WERI-Rb-1 (cell line): ENCODE data around the gene APOE.
"Not testable (repeated sequence)": the region's sequence is repeated elsewhere in the genome, so short reads cannot be mapped to it uniquely, and the experiment has no call there.

Experiments
- DNase-seq: peaks from one replicate; pipeline ENCODE4 v3.0.0-alpha.2; 2020
- H3K27ac ChIP-seq: fragments of 250-450 bp; sonication (Bioruptor Pico); 2 replicates; pipeline ENCODE4 v1.5.1; 2020; ENCODE audit warnings: mild to moderate bottlenecking, moderate library complexity
- H3K27me3 ChIP-seq: fragments of 250-450 bp; sonication (Bioruptor Pico); 2 replicates; pipeline ENCODE4 v1.5.1; 2021; ENCODE audit warnings: mild to moderate bottlenecking, low read depth, moderate library complexity; ENCODE audit not compliant: insufficient read depth, severe bottlenecking
- H3K36me3 ChIP-seq: fragments of 250-450 bp; sonication (Bioruptor Pico); 2 replicates; pipeline ENCODE4 v1.5.1; 2020; ENCODE audit warnings: mild to moderate bottlenecking, moderate library complexity
- H3K4me3 ChIP-seq: 2 replicates; pipeline ENCODE4 v1.5.1; 2011; ENCODE audit warnings: low read depth, mild to moderate bottlenecking, control low read depth, low read length
- H3K9me3 ChIP-seq: fragments of 250-450 bp; sonication (Bioruptor Pico); 2 replicates; pipeline ENCODE4 v1.5.1; 2021; ENCODE audit warnings: mild to moderate bottlenecking, moderate library complexity; ENCODE audit not compliant: severe bottlenecking
- CTCF ChIP-seq: IDR thresholded peaks from 2 replicates; pipeline ENCODE4 v1.5.1; 2011; ENCODE audit warnings: low read depth, mild to moderate bottlenecking, control low read depth, inconsistent platforms, low read length

Gene APOE

GRCh38 chr19:44904426-44904994 is 1.1 kb upstream of the APOE start:
- Histone ChIP-seq H3K36me3 (peaks cover 24% of the 10 kb centered on the region), H3K27ac (no peak overlapping the region), H3K9me3 (no peaks in the 10 kb centered on the region), H3K4me3 (no peak overlapping the region), H3K27me3 (no peaks in the 10 kb centered on the region)
- TF ChIP-seq CTCF, result peak; percentile 48
- DNase-seq, result peak; percentile 42

- DNase-seq, result no peak
These were observed 2.0 kb downstream of the APOE start for GRCh38 chr19:44907613-44908012.

GRCh38 chr19:44908074-44908835 is 2.7 kb downstream of the APOE start:
- no peaks in the 10 kb centered on the region for H3K36me3 ChIP-seq
- H3K27me3 ChIP-seq, result no peaks in the 10 kb centered on the region
- no peaks in the 10 kb centered on the region for H3K9me3 ChIP-seq
- DNase-seq, result no peak
- no peak overlapping the region for H3K4me3 ChIP-seq
- H3K27ac ChIP-seq, result no peak overlapping the region
- no peak for TF ChIP-seq CTCF

More at GRCh38 chr19:44907613-44908012, 2.0 kb downstream of the APOE start:
- no peak for TF ChIP-seq CTCF
- H3K27ac ChIP-seq, result no peak overlapping the region
- H3K36me3 ChIP-seq, result peaks cover 3% of the 10 kb centered on the region; the same call in 1 of the 2 replicates
- H3K27me3 ChIP-seq, result no peaks in the 10 kb centered on the region
- H3K4me3 ChIP-seq, result no peak overlapping the region
- H3K9me3 ChIP-seq, result no peaks in the 10 kb centered on the region

- Histone ChIP-seq H3K9me3 (no peaks in the 10 kb centered on the region), H3K27me3 (no peaks in the 10 kb centered on the region), H3K36me3 (no peaks in the 10 kb centered on the region), H3K4me3 (no peak overlapping the region), H3K27ac (no peak overlapping the region)
- no peak for DNase-seq
- no peak for TF ChIP-seq CTCF
These were observed 3.3 kb downstream of the APOE start for GRCh38 chr19:44908836-44909261.

GRCh38 chr19:44909775-44910174 is 4.2 kb downstream of the APOE start:
- Histone ChIP-seq H3K9me3 (no peaks in the 10 kb centered on the region), H3K36me3 (no peaks in the 10 kb centered on the region), H3K4me3 (no peak overlapping the region), H3K27ac (no peak overlapping the region), H3K27me3 (no peaks in the 10 kb centered on the region)
- DNase-seq, result no peak
- TF ChIP-seq CTCF, result no peak

GRCh38 chr19:44911896-44912295 is 6.3 kb downstream of the APOE start:
- not testable (repeated sequence) for H3K27me3 ChIP-seq, H3K9me3 ChIP-seq, H3K27ac ChIP-seq, H3K4me3 ChIP-seq, DNase-seq, H3K36me3 ChIP-seq
